B cell (primary cell): ENCODE measurements around the gene SYNPR. TPM values are rescaled to one million over a fixed set of nuclear protein-coding genes. Genes with fewer than 3 reads are reported as not detected.

Experiments
- ATAC-seq: fragments of 200-7000 bp; cut with Tn5 transposase; one replicate; pipeline ENCODE4 v1.10.0; 2021; ENCODE audit warnings: low read depth, mild to moderate bottlenecking, moderate number of reproducible peaks, moderate library complexity
- CTCF ChIA-PET: fragments of 350-600 bp; sonication (Branson Sonifier 250); formaldehyde crosslinking; loops from one replicate; lab custom pipeline; 2021; ENCODE audit warnings: antibody characterized with exemption, inconsistent platforms; lab: Charles Lee
- POLR2A ChIA-PET: fragments of 350-600 bp; sonication (Branson Sonifier 250); formaldehyde crosslinking; loops from one replicate; lab custom pipeline; 2021; ENCODE audit warnings: antibody characterized with exemption; lab: Charles Lee
- DNase-seq: peaks from one replicate; pipeline ENCODE4 v3.0.0; 2013
- H2AFZ ChIP-seq: 2 replicates; pipeline ENCODE4 v1.6.1; 2012; ENCODE audit warnings: mild to moderate bottlenecking, low read depth, low read length; ENCODE audit not compliant: insufficient read depth, poor library complexity, severe bottlenecking
- H3K27ac ChIP-seq, 2 donors: 1 replicate in 1 of 2; 2 replicates in 1 of 2; pipeline ENCODE4 v1.5.1; 2012 to 2013; ENCODE audit warnings: low read length in 2 of 2, mild to moderate bottlenecking in 2 of 2, moderate library complexity in 1 of 2
- H3K27me3 ChIP-seq, 4 experiments: fragments of 200-600 bp in 1 of 4; sonication (generic) in 1 of 4; replicated peaks in 1 of 4; 1 replicate in 2 of 4; 2 replicates in 2 of 4; pipeline versions ENCODE4 v1.6.1 to v1.7.0; 2013 to 2016; ENCODE audit warnings: low read length in 3 of 4, mild to moderate bottlenecking in 2 of 4, mixed read lengths in 1 of 4, moderate library complexity in 1 of 4; ENCODE audit not compliant: insufficient read depth in 4 of 4, control insufficient read depth in 3 of 4; ENCODE audit errors: control extremely low read depth in 1 of 4
- H3K36me3 ChIP-seq, 2 experiments: replicated peaks in 1 of 2; 1 replicate in 1 of 2; 2 replicates in 1 of 2; pipeline versions ENCODE4 v1.6.1 to v1.7.1; 2013; ENCODE audit warnings: low read length in 1 of 2; ENCODE audit not compliant: insufficient read depth in 2 of 2, control insufficient read depth in 1 of 2; ENCODE audit errors: control extremely low read depth in 1 of 2, extremely low read depth in 1 of 2
- H3K4me1 ChIP-seq, 2 donors: fragments of 200-600 bp in 1 of 2; sonication (generic) in 1 of 2; 1 replicate in 1 of 2; 2 replicates in 1 of 2; pipeline versions ENCODE4 v1.5.1 to v1.6.1; 2013 to 2017; ENCODE audit warnings: low read length in 2 of 2; ENCODE audit not compliant: control insufficient read depth in 2 of 2, insufficient read depth in 2 of 2
- H3K4me2 ChIP-seq: replicated peaks from 2 replicates; pipeline ENCODE3; 2012; ENCODE audit warnings: mild to moderate bottlenecking, low read depth, low read length; ENCODE audit not compliant: poor library complexity, severe bottlenecking
- H3K4me3 ChIP-seq, 5 experiments: fragments of 200-600 bp in 1 of 5; sonication (generic) in 1 of 5; 1 replicate in 3 of 5; 2 replicates in 2 of 5; pipeline versions ENCODE4 v1.5.1 to v1.7.0; 2011 to 2016; ENCODE audit warnings: low read length in 4 of 5, mild to moderate bottlenecking in 4 of 5, low read depth in 2 of 5, control low read depth in 1 of 5, moderate library complexity in 1 of 5; ENCODE audit not compliant: insufficient read depth in 1 of 5; ENCODE audit errors: control extremely low read depth in 1 of 5, extremely low read depth in 1 of 5
- H3K79me2 ChIP-seq: fragments of 200-600 bp; sonication (generic); one replicate; pipeline ENCODE4 v1.6.0; 2016; ENCODE audit warnings: low read length; ENCODE audit not compliant: control insufficient read depth, insufficient read depth
- H3K9ac ChIP-seq: fragments of 200-600 bp; sonication (generic); 2 replicates; pipeline ENCODE4 v1.6.1; 2017; ENCODE audit warnings: mild to moderate bottlenecking, low read length, moderate library complexity
- H3K9me3 ChIP-seq, 3 donors: one replicate each; pipeline versions ENCODE4 v1.6.1 to v1.7.1; 2013; ENCODE audit warnings: low read length in 2 of 3; ENCODE audit not compliant: control insufficient read depth in 2 of 3, insufficient read depth in 1 of 3; ENCODE audit errors: control extremely low read depth in 1 of 3
- H4K20me1 ChIP-seq: 2 replicates; pipeline ENCODE4 v1.6.0; 2012; ENCODE audit warnings: mild to moderate bottlenecking, low read length; ENCODE audit not compliant: insufficient read depth, control insufficient read depth, poor library complexity, severe bottlenecking
- H3K27ac Mint-ChIP-seq: one replicate; pipeline ENCODE4 v1.8.0; 2021; ENCODE audit warnings: mixed read lengths
- H3K27me3 Mint-ChIP-seq: one replicate; pipeline ENCODE4 v1.8.0; 2021; ENCODE audit warnings: mixed read lengths
- H3K4me1 Mint-ChIP-seq: one replicate; pipeline ENCODE4 v1.8.0; 2021; ENCODE audit warnings: mixed read lengths
- H3K4me3 Mint-ChIP-seq: one replicate; pipeline ENCODE4 v1.8.0; 2021; ENCODE audit warnings: mixed read lengths
- H3K9me3 Mint-ChIP-seq: one replicate; pipeline ENCODE4 v1.8.0; 2022; ENCODE audit warnings: mixed read lengths; ENCODE audit not compliant: insufficient read depth
- EZH2 ChIP-seq: IDR thresholded peaks from 2 replicates; pipeline ENCODE4 v1.6.1; 2012; ENCODE audit warnings: borderline replicate concordance, low read depth, mild to moderate bottlenecking, moderate library complexity, low read length; ENCODE audit not compliant: insufficient read depth, poor library complexity, severe bottlenecking
- WGBS: methylation state at CpG from one replicate; pipeline ENCODE4 v1.1.5; 2013; ENCODE audit warnings: missing lambda C conversion rate; ENCODE audit not compliant: insufficient coverage; 5-methylcytosine and 5-hydroxymethylcytosine counted together
- intact Hi-C: fragments of 100-400 bp; cut with micrococcal nuclease; formaldehyde crosslinking; loops from one replicate; pipeline ENCODE4 v1.10.0; 2022
- polyA plus RNA-seq: library from polyadenylated mRNA; depleted of rRNA; stranded (reverse); fragments of >200 nt; gene quantifications from 2 replicates; pipeline ENCODE4 v1.2.3, GENCODE V29; 2012
- total RNA-seq, 2 donors: library from RNA; stranded (reverse); fragments of 120-200 nt in 1 of 2; gene quantifications; 1 replicate in 1 of 2; 2 replicates in 1 of 2; pipeline versions ENCODE4 v1.2.3 to v1.2.4, GENCODE V29; 2013 to 2022
- TF ChIP-seq, protein P1 (sequence below): fragments of 200-600 bp; IDR thresholded peaks from one replicate; pipeline ENCODE4 v1.8.0; 2022; ENCODE audit warnings: antibody characterized with exemption, mild to moderate bottlenecking

Gene SYNPR
- total and polyA plus RNA-seq, 2 donors (not counting 1 experiment from before 2014, with no cell fraction given) = not detected

DNA sequence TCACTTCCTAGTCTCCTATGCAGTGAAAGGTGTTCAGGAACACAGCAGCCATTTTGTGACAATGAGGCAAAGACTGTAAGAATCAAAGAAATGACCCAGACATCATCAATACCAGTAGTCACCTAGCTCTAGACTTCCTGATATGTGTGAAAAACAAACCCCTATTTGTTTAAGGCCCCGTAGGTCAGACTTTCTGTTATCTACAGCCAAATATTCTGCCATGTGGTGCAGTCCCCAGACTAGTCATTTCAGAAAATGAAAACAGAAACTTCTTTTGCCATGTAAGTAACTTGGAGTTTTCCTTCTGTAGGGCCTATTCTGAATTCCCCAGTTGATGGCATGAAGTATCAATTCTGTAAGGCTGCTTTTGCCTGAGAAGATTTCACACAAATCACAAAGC lies 192.6 kb downstream of the SYNPR start:
- TF ChIP-seq EZH2 = no peak
- TF ChIP-seq, protein P1, sequence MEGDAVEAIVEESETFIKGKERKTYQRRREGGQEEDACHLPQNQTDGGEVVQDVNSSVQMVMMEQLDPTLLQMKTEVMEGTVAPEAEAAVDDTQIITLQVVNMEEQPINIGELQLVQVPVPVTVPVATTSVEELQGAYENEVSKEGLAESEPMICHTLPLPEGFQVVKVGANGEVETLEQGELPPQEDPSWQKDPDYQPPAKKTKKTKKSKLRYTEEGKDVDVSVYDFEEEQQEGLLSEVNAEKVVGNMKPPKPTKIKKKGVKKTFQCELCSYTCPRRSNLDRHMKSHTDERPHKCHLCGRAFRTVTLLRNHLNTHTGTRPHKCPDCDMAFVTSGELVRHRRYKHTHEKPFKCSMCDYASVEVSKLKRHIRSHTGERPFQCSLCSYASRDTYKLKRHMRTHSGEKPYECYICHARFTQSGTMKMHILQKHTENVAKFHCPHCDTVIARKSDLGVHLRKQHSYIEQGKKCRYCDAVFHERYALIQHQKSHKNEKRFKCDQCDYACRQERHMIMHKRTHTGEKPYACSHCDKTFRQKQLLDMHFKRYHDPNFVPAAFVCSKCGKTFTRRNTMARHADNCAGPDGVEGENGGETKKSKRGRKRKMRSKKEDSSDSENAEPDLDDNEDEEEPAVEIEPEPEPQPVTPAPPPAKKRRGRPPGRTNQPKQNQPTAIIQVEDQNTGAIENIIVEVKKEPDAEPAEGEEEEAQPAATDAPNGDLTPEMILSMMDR = no peak
- no peak for ATAC-seq
- POLR2A ChIA-PET = no interaction called here
- Histone ChIP-seq H3K27me3 (no peaks in the 10 kb centered on the region), H3K4me1 (no peaks in the 10 kb centered on the region), H3K9ac (no peak overlapping the region), H3K9me3 (peaks cover 0 to 10% (median 3%) of the 10 kb centered on the region in 3 donors), H3K27ac (no peak overlapping the region), H3K36me3 (no peaks in the 10 kb centered on the region), H4K20me1 (no peaks in the 10 kb centered on the region), H3K4me3 (no peak overlapping the region), H2AFZ (no peak overlapping the region), H3K79me2 (no peaks in the 10 kb centered on the region), H3K4me2 (no peak overlapping the region)
- no peak for DNase-seq
- CTCF ChIA-PET = no interaction called here
- intact Hi-C loops = no loop called here
- no CpG with 5 or more reads among the region's 1 CpG for WGBS
- no peaks in the 10 kb centered on the region for H3K9me3 Mint-ChIP-seq
- H3K4me1 Mint-ChIP-seq = no peaks in the 10 kb centered on the region
- no peaks in the 10 kb centered on the region for H3K27me3 Mint-ChIP-seq
- H3K27ac Mint-ChIP-seq = no peak overlapping the region
- no peak overlapping the region for H3K4me3 Mint-ChIP-seq

DNA sequence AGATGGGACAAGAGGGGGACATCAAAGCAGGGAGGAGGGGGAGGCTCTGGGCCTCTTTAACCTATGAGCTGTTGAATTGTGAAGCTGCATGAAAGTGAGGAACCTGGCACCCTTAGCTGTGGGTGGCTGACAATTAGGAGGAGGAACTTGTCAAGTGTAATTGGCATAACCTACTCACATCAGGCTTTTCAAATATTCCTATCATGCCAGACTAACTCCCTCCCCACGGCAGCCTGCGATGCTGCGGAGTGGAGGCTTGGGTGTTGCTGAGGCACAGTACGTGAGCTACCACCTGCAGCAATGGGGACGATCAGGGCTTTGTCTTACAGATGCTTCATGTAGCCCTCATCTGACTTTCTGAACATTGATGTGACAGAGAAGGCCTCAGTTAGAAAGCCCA lies 193.7 kb downstream of the SYNPR start:
- 87% methylated on average over 5 of the region's 5 CpGs for WGBS

More for the DNA sequence above, 193.7 kb downstream of the SYNPR start:
- Histone ChIP-seq H3K27ac (no peak overlapping the region), H3K4me3 (no peak overlapping the region), H3K4me1 (no peaks in the 10 kb centered on the region), H3K9ac (no peak overlapping the region), H2AFZ (no peak overlapping the region), H3K4me2 (no peak overlapping the region), H3K27me3 (no peaks in the 10 kb centered on the region), H4K20me1 (no peaks in the 10 kb centered on the region), H3K9me3 (peaks cover 0 to 7% (median under 1%) of the 10 kb centered on the region in 3 donors), H3K36me3 (no peaks in the 10 kb centered on the region), H3K79me2 (no peaks in the 10 kb centered on the region)
- H3K4me1 Mint-ChIP-seq = no peaks in the 10 kb centered on the region
- no peak for TF ChIP-seq EZH2
- TF ChIP-seq, protein P1 = no peak
- no peaks in the 10 kb centered on the region for H3K9me3 Mint-ChIP-seq
- CTCF ChIA-PET = no interaction called here
- POLR2A ChIA-PET = no interaction called here
- H3K27ac Mint-ChIP-seq = no peak overlapping the region
- ATAC-seq (no peak), DNase-seq (no peak)
- intact Hi-C loops = no loop called here
- no peaks in the 10 kb centered on the region for H3K27me3 Mint-ChIP-seq
- no peak overlapping the region for H3K4me3 Mint-ChIP-seq
